Hindlimb muscle (tissue), 1 donor: ENCODE results near the gene SERPINE1. TPM values are rescaled to one million over a fixed set of nuclear protein-coding genes. Genes with fewer than 3 reads are reported as not detected.
A peak's percentile ranks its signal among the peaks of the same experiment; 100 is the strongest.
"Not testable (repeated sequence)": the region's sequence is repeated elsewhere in the genome, so short reads cannot be mapped to it uniquely, and the experiment has no call there.

Source experiments
- DNase-seq: peaks from one replicate; pipeline ENCODE4 v3.0.0-alpha.2; 2013
- polyA plus RNA-seq: library from polyadenylated mRNA; unstranded; fragments of 120-200 nt; gene quantifications from one replicate; pipeline ENCODE4 v1.2.1, GENCODE V29; 2013; ENCODE audit not compliant: insufficient read length

SERPINE1 gene
- polyA plus RNA-seq, 1 donor, result 5.7 TPM

GRCh38 chr7:101102026-101102425 is 24.9 kb upstream of the SERPINE1 start:
- DNase-seq, result no peak

GRCh38 chr7:101103701-101104100 is 23.2 kb upstream of the SERPINE1 start:
- DNase-seq, result not testable (repeated sequence)

GRCh38 chr7:101104193-101104713 is 22.7 kb upstream of the SERPINE1 start:
- no peak for DNase-seq

- no peak for DNase-seq
Observed at GRCh38 chr7:101104799-101105198, 22.1 kb upstream of the SERPINE1 start.

GRCh38 chr7:101105248-101105647 is 21.7 kb upstream of the SERPINE1 start:
- DNase-seq, result not testable (repeated sequence)

- DNase-seq, result no peak
Observed at GRCh38 chr7:101106386-101106785, 20.5 kb upstream of the SERPINE1 start.

- DNase-seq, result no peak
Observed at GRCh38 chr7:101108330-101108857, 18.5 kb upstream of the SERPINE1 start.

- DNase-seq, result no peak
Observed at GRCh38 chr7:101108961-101109360, 17.9 kb upstream of the SERPINE1 start.

- no peak for DNase-seq
Observed at GRCh38 chr7:101109368-101109767, 17.5 kb upstream of the SERPINE1 start.

- DNase-seq, result no peak
Observed at GRCh38 chr7:101111261-101111660, 15.6 kb upstream of the SERPINE1 start.

GRCh38 chr7:101112233-101112632 is 14.7 kb upstream of the SERPINE1 start:
- DNase-seq, result no peak

- not testable (repeated sequence) for DNase-seq
Observed at GRCh38 chr7:101113140-101113539, 13.8 kb upstream of the SERPINE1 start.

- DNase-seq, result no peak
Observed at GRCh38 chr7:101113836-101114235, 13.1 kb upstream of the SERPINE1 start.

- DNase-seq, result no peak
Observed at GRCh38 chr7:101114492-101114891, 12.4 kb upstream of the SERPINE1 start.

- DNase-seq, result no peak
Observed at GRCh38 chr7:101115215-101115614, 11.7 kb upstream of the SERPINE1 start.

GRCh38 chr7:101116898-101117297 is 10.0 kb upstream of the SERPINE1 start:
- DNase-seq, result no peak

- no peak for DNase-seq
Observed at GRCh38 chr7:101118856-101119255, 8.0 kb upstream of the SERPINE1 start.

GRCh38 chr7:101119876-101120275 is 7.0 kb upstream of the SERPINE1 start:
- no peak for DNase-seq

- DNase-seq, result no peak
Observed at GRCh38 chr7:101120315-101120714, 6.6 kb upstream of the SERPINE1 start.

GRCh38 chr7:101121631-101121990 is 5.3 kb upstream of the SERPINE1 start:
- DNase-seq, result not testable (repeated sequence)

GRCh38 chr7:101121991-101122932 is 4.6 kb upstream of the SERPINE1 start:
- peak; percentile 93 for DNase-seq

GRCh38 chr7:101122933-101123702 is 3.8 kb upstream of the SERPINE1 start:
- DNase-seq, result no peak

GRCh38 chr7:101123703-101124068 is 3.2 kb upstream of the SERPINE1 start:
- no peak for DNase-seq
